Measurements from ENCODE around the gene KCND3.

The KCND3 gene

GRCh38 chr1:111850109-111850508 is 139.4 kb downstream of the KCND3 start:
- no peak for DNase-seq

- DNase-seq = peak in 2 of 51 donors; percentile 14 to 45
Measured at GRCh38 chr1:111848852-111849545, 140.5 kb downstream of the KCND3 start.

- no peak for DNase-seq
Measured at GRCh38 chr1:111847466-111847865, 142.0 kb downstream of the KCND3 start.

- DNase-seq = no peak
Measured at GRCh38 chr1:111846842-111847241, 142.6 kb downstream of the KCND3 start.

- peak in 19 of 51 donors; percentile 6 to 72 (median 37) for DNase-seq
Measured at GRCh38 chr1:111843177-111843576, 146.3 kb downstream of the KCND3 start.

- DNase-seq = peak in 1 of 51 donors; percentile 26
Measured at GRCh38 chr1:111842411-111842810, 147.1 kb downstream of the KCND3 start.

- no peak for DNase-seq
Measured at GRCh38 chr1:111841746-111842145, 147.7 kb downstream of the KCND3 start.

GRCh38 chr1:111841189-111841588 is 148.3 kb downstream of the KCND3 start:
- DNase-seq = no peak

- DNase-seq = no peak
Measured at GRCh38 chr1:111837393-111837792, 152.1 kb downstream of the KCND3 start.

- DNase-seq = no peak
Measured at GRCh38 chr1:111836111-111836510, 153.4 kb downstream of the KCND3 start.

GRCh38 chr1:111835514-111835913 is 154.0 kb downstream of the KCND3 start:
- no peak for DNase-seq

GRCh38 chr1:111834956-111835355 is 154.5 kb downstream of the KCND3 start:
- DNase-seq = no peak

GRCh38 chr1:111833334-111833733 is 156.1 kb downstream of the KCND3 start:
- DNase-seq = no peak

- DNase-seq = no peak
Measured at GRCh38 chr1:111832521-111833155, 156.8 kb downstream of the KCND3 start.

GRCh38 chr1:111831153-111831552 is 158.3 kb downstream of the KCND3 start:
- DNase-seq = no peak

- no peak for DNase-seq
Measured at GRCh38 chr1:111827946-111828345, 161.5 kb downstream of the KCND3 start.

GRCh38 chr1:111826278-111826677 is 163.2 kb downstream of the KCND3 start:
- no peak for DNase-seq

- DNase-seq = no peak
Measured at GRCh38 chr1:111825217-111825616, 164.3 kb downstream of the KCND3 start.

- DNase-seq = no peak
Measured at GRCh38 chr1:111822138-111822537, 167.3 kb downstream of the KCND3 start.

GRCh38 chr1:111821121-111821745 is 168.2 kb downstream of the KCND3 start:
- no peak for DNase-seq

- DNase-seq = no peak
Measured at GRCh38 chr1:111819566-111820263, 169.8 kb downstream of the KCND3 start.

- no peak for DNase-seq
Measured at GRCh38 chr1:111818546-111818945, 170.9 kb downstream of the KCND3 start.

All from hypothalamus (tissue), 51 donors.